HepG2 (cell line): Measurements from ENCODE around the gene NES. TPM values are rescaled to one million over a fixed set of nuclear protein-coding genes. Genes with fewer than 3 reads are reported as not detected.

ENCODE experiments used
- ARNT ChIP-seq: fragments of 450-650 bp; IDR thresholded peaks from 2 replicates; pipeline ENCODE4 v1.6.1; 2017
- SMAD3 ChIP-seq: sonication (generic); formaldehyde crosslinking; IDR thresholded peaks from 2 replicates; pipeline ENCODE4 v1.4.0; 2020; ENCODE audit warnings: missing genetic modification reagents
- SMC3 ChIP-seq: IDR thresholded peaks from 2 replicates; pipeline ENCODE4 v1.6.1; 2011; ENCODE audit warnings: low read length, improper control_type of control experiment
- TEAD3 ChIP-seq: optimal IDR thresholded peaks from 2 replicates; pipeline ENCODE3; 2016; ENCODE audit warnings: borderline replicate concordance
- XRCC5 ChIP-seq: fragments of 200-400 bp; formaldehyde crosslinking; optimal IDR thresholded peaks from 2 replicates; pipeline ENCODE3; 2017; ENCODE audit warnings: mild to moderate bottlenecking, low read length
- polyA plus RNA-seq, 8 experiments: library from polyadenylated mRNA; depleted of rRNA in 3 of 8; stranded (reverse) in 7 of 8; unstranded in 1 of 8; fragments of >200 nt; fragmentation: Illumina TruSeq in 4 of 8; extraction: Trizol in 4 of 8; gene quantifications; 2 replicates each; pipeline versions ENCODE4 v1.2.1 to v1.2.3, GENCODE V29; 2011 to 2016; ENCODE audit warnings: low read depth in 4 of 8, missing spikeins in 1 of 8, mixed read lengths in 1 of 8; ENCODE audit not compliant: insufficient read depth in 1 of 8
- total RNA-seq, 5 experiments: library from RNA; depleted of rRNA; stranded (reverse); fragments of >200 nt; fragmentation: Illumina TruSeq; extraction: Trizol; gene quantifications; 2 replicates each; pipeline ENCODE4 v1.2.3, GENCODE V29; 2016; ENCODE audit warnings: low read depth in 1 of 5
- TF ChIP-seq, protein P1 (sequence below): sonication (generic); formaldehyde crosslinking; conservative IDR thresholded peaks from 2 replicates; pipeline ENCODE4 v1.4.0; 2020; ENCODE audit warnings: mild to moderate bottlenecking, missing genetic modification reagents, moderate library complexity
- TF ChIP-seq, protein P2 (sequence below): sonication (generic); formaldehyde crosslinking; IDR thresholded peaks from 2 replicates; pipeline ENCODE4 v1.5.0; 2020; ENCODE audit warnings: mild to moderate bottlenecking, missing genetic modification reagents, moderate library complexity
- TF ChIP-seq, protein P3 (sequence below): IDR thresholded peaks from 2 replicates; pipeline ENCODE4 v1.6.1; 2016; ENCODE audit warnings: control low read depth
- TF ChIP-seq, protein P4 (sequence below), 2 experiments: IDR thresholded peaks; 2 replicates each; pipeline ENCODE4 v1.6.1; 2011 to 2012; ENCODE audit warnings: low read length in 2 of 2, borderline replicate concordance in 1 of 2, low read depth in 1 of 2, mild to moderate bottlenecking in 1 of 2, moderate library complexity in 1 of 2
- TF ChIP-seq, protein P5 (sequence below), 2 experiments: sonication (generic) in 1 of 2; formaldehyde crosslinking in 1 of 2; IDR thresholded peaks; 2 replicates each; pipeline versions ENCODE4 v1.5.1 to v1.6.1; 2011 to 2020; ENCODE audit warnings: borderline replicate concordance in 1 of 2, low read depth in 1 of 2, low read length in 1 of 2, mild to moderate bottlenecking in 1 of 2, missing genetic modification reagents in 1 of 2, moderate library complexity in 1 of 2

NES gene
- total and polyA plus RNA-seq, 2 of the 13 experiments (the other 11 are each of a cell fraction or from before 2014, with no cell fraction given) = 1.7 to 16.6 TPM

DNA sequence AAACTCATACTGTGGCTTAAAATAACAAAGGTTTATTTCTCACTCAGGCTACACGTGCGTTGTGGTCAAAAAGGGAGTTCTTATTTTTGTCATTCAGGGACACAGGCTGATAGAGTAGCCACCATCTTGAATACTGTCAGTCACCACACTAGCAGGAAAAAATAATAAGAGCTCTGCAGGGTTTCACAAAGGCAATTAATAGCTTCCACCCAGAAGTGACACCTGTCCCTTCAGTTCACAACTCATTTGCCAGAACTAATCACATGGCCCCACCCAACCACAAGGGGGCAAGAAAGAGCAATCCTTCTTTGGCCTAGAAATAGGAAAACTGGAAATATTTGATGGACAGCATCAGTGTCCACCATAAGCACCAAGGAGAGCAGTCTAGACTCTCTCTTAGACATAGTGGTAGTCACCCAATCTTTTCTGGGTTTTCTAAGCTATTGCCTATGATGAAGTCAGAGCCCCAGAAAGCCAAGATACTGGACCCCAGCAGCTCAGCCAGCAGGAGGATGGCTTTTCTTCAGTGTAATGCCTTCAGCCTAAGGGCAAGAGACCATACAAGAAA is 49.8 kb downstream of the NES start (continued):
- TF ChIP-seq, protein P1, sequence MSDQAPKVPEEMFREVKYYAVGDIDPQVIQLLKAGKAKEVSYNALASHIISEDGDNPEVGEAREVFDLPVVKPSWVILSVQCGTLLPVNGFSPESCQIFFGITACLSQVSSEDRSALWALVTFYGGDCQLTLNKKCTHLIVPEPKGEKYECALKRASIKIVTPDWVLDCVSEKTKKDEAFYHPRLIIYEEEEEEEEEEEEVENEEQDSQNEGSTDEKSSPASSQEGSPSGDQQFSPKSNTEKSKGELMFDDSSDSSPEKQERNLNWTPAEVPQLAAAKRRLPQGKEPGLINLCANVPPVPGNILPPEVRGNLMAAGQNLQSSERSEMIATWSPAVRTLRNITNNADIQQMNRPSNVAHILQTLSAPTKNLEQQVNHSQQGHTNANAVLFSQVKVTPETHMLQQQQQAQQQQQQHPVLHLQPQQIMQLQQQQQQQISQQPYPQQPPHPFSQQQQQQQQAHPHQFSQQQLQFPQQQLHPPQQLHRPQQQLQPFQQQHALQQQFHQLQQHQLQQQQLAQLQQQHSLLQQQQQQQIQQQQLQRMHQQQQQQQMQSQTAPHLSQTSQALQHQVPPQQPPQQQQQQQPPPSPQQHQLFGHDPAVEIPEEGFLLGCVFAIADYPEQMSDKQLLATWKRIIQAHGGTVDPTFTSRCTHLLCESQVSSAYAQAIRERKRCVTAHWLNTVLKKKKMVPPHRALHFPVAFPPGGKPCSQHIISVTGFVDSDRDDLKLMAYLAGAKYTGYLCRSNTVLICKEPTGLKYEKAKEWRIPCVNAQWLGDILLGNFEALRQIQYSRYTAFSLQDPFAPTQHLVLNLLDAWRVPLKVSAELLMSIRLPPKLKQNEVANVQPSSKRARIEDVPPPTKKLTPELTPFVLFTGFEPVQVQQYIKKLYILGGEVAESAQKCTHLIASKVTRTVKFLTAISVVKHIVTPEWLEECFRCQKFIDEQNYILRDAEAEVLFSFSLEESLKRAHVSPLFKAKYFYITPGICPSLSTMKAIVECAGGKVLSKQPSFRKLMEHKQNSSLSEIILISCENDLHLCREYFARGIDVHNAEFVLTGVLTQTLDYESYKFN (CRISPR knock-in tag) = no peak
- TF ChIP-seq SMC3 (peak; percentile 64; the same call in 1 of the 2 replicates), XRCC5 (peak; percentile 72), TEAD3 (CRISPR knock-in tag) (peak; percentile 16), SMAD3 (CRISPR knock-in tag) (no peak), ARNT (no peak)
- TF ChIP-seq, protein P2, sequence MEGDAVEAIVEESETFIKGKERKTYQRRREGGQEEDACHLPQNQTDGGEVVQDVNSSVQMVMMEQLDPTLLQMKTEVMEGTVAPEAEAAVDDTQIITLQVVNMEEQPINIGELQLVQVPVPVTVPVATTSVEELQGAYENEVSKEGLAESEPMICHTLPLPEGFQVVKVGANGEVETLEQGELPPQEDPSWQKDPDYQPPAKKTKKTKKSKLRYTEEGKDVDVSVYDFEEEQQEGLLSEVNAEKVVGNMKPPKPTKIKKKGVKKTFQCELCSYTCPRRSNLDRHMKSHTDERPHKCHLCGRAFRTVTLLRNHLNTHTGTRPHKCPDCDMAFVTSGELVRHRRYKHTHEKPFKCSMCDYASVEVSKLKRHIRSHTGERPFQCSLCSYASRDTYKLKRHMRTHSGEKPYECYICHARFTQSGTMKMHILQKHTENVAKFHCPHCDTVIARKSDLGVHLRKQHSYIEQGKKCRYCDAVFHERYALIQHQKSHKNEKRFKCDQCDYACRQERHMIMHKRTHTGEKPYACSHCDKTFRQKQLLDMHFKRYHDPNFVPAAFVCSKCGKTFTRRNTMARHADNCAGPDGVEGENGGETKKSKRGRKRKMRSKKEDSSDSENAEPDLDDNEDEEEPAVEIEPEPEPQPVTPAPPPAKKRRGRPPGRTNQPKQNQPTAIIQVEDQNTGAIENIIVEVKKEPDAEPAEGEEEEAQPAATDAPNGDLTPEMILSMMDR (CRISPR knock-in tag) = peak; percentile 74
- TF ChIP-seq, protein P3, sequence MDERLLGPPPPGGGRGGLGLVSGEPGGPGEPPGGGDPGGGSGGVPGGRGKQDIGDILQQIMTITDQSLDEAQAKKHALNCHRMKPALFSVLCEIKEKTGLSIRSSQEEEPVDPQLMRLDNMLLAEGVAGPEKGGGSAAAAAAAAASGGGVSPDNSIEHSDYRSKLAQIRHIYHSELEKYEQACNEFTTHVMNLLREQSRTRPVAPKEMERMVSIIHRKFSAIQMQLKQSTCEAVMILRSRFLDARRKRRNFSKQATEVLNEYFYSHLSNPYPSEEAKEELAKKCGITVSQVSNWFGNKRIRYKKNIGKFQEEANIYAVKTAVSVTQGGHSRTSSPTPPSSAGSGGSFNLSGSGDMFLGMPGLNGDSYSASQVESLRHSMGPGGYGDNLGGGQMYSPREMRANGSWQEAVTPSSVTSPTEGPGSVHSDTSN (CRISPR knock-in tag) = 0 out of 2 replicates have a peak, but pooled peaks have one; percentile 10
- TF ChIP-seq, protein P4, sequence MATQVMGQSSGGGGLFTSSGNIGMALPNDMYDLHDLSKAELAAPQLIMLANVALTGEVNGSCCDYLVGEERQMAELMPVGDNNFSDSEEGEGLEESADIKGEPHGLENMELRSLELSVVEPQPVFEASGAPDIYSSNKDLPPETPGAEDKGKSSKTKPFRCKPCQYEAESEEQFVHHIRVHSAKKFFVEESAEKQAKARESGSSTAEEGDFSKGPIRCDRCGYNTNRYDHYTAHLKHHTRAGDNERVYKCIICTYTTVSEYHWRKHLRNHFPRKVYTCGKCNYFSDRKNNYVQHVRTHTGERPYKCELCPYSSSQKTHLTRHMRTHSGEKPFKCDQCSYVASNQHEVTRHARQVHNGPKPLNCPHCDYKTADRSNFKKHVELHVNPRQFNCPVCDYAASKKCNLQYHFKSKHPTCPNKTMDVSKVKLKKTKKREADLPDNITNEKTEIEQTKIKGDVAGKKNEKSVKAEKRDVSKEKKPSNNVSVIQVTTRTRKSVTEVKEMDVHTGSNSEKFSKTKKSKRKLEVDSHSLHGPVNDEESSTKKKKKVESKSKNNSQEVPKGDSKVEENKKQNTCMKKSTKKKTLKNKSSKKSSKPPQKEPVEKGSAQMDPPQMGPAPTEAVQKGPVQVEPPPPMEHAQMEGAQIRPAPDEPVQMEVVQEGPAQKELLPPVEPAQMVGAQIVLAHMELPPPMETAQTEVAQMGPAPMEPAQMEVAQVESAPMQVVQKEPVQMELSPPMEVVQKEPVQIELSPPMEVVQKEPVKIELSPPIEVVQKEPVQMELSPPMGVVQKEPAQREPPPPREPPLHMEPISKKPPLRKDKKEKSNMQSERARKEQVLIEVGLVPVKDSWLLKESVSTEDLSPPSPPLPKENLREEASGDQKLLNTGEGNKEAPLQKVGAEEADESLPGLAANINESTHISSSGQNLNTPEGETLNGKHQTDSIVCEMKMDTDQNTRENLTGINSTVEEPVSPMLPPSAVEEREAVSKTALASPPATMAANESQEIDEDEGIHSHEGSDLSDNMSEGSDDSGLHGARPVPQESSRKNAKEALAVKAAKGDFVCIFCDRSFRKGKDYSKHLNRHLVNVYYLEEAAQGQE (IDR thresholded peaks at IDR 0.05; ENCODE audit: borderline replicate concordance in 1 of 2, low read depth in 1 of 2, low read length in 2 of 2) = peak in 1 of 2 experiments; percentile 62; a peak in 1 of 4 replicates
- TF ChIP-seq, protein P5, sequence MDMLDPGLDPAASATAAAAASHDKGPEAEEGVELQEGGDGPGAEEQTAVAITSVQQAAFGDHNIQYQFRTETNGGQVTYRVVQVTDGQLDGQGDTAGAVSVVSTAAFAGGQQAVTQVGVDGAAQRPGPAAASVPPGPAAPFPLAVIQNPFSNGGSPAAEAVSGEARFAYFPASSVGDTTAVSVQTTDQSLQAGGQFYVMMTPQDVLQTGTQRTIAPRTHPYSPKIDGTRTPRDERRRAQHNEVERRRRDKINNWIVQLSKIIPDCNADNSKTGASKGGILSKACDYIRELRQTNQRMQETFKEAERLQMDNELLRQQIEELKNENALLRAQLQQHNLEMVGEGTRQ (IDR thresholded peaks at IDR 0.05; ENCODE audit: low read depth, low read length) = no peak
- TF ChIP-seq, protein P5 (CRISPR knock-in tag; IDR thresholded peaks at IDR 0.05; ENCODE audit: borderline replicate concordance) = peak; percentile 22; the same call in 1 of the 2 replicates
- TF ChIP-seq, all 625 proteins: peak for 12
